Measurements from ENCODE around the gene VCPKMT.

The VCPKMT gene

GRCh38 chr14:50091240-50091913, 25.0 kb downstream of the VCPKMT start:
- no peak for DNase-seq (ENCODE audit: insufficient read length)
- FAIRE-seq: no peak
- TF ChIP-seq POLR2AphosphoS5 (IDR thresholded peaks at IDR 0.05; ENCODE audit: low read depth, low read length) (no peak), POLR2A (IDR thresholded peaks at IDR 0.05; ENCODE audit: low read depth, low read length) (no peak), TAF1 (IDR thresholded peaks at IDR 0.05; ENCODE audit: borderline replicate concordance, low read depth, low read length) (no peak)

- DNase-seq (ENCODE audit: insufficient read length): no peak
- no peak for FAIRE-seq
These were observed 27.2 kb downstream of the VCPKMT start for GRCh38 chr14:50089208-50089607.

GRCh38 chr14:50088731-50089130, 27.6 kb downstream of the VCPKMT start:
- FAIRE-seq (no peak), DNase-seq (ENCODE audit: insufficient read length) (no peak)
- TF ChIP-seq TAF1 (IDR thresholded peaks at IDR 0.05; ENCODE audit: borderline replicate concordance, low read depth, low read length) (no peak), POLR2AphosphoS5 (IDR thresholded peaks at IDR 0.05; ENCODE audit: low read depth, low read length) (no peak), POLR2A (IDR thresholded peaks at IDR 0.05; ENCODE audit: low read depth, low read length) (no peak)

More at GRCh38 chr14:50089208-50089607, 27.2 kb downstream of the VCPKMT start:
- no peak for TF ChIP-seq TAF1 (IDR thresholded peaks at IDR 0.05; ENCODE audit: borderline replicate concordance, low read depth, low read length)
- no peak for TF ChIP-seq POLR2AphosphoS5 (IDR thresholded peaks at IDR 0.05; ENCODE audit: low read depth, low read length)
- no peak for TF ChIP-seq POLR2A (IDR thresholded peaks at IDR 0.05; ENCODE audit: low read depth, low read length)

- DNase-seq (ENCODE audit: insufficient read length): no peak
- FAIRE-seq: no peak
- no peak for TF ChIP-seq POLR2A (IDR thresholded peaks at IDR 0.05; ENCODE audit: low read depth, low read length)
- no peak for TF ChIP-seq TAF1 (IDR thresholded peaks at IDR 0.05; ENCODE audit: borderline replicate concordance, low read depth, low read length)
These were observed 28.3 kb downstream of the VCPKMT start for GRCh38 chr14:50088117-50088515.

- DNase-seq (ENCODE audit: insufficient read length) (no peak), FAIRE-seq (peak; percentile 56)
- TF ChIP-seq POLR2A (IDR thresholded peaks at IDR 0.05; ENCODE audit: low read depth, low read length) (no peak), POLR2AphosphoS5 (IDR thresholded peaks at IDR 0.05; ENCODE audit: low read depth, low read length) (no peak), TAF1 (IDR thresholded peaks at IDR 0.05; ENCODE audit: borderline replicate concordance, low read depth, low read length) (no peak)
These were observed 28.8 kb downstream of the VCPKMT start for GRCh38 chr14:50087341-50088116.

GRCh38 chr14:50086321-50086711, 30.1 kb downstream of the VCPKMT start:
- DNase-seq (ENCODE audit: insufficient read length) (no peak), FAIRE-seq (peak; percentile 48)
- TF ChIP-seq TAF1 (IDR thresholded peaks at IDR 0.05; ENCODE audit: borderline replicate concordance, low read depth, low read length) (no peak), POLR2AphosphoS5 (IDR thresholded peaks at IDR 0.05; ENCODE audit: low read depth, low read length) (no peak), POLR2A (IDR thresholded peaks at IDR 0.05; ENCODE audit: low read depth, low read length) (no peak)

GRCh38 chr14:50085570-50086320, 30.6 kb downstream of the VCPKMT start:
- DNase-seq (ENCODE audit: insufficient read length) (no peak), FAIRE-seq (peak; percentile 90)
- 0 out of 2 replicates have a peak, but pooled peaks have one; percentile 22 for TF ChIP-seq POLR2A (IDR thresholded peaks at IDR 0.05; ENCODE audit: low read depth, low read length)
- 0 out of 2 replicates have a peak, but pooled peaks have one; percentile 34 for TF ChIP-seq TAF1 (IDR thresholded peaks at IDR 0.05; ENCODE audit: borderline replicate concordance, low read depth, low read length)
- no peak for TF ChIP-seq POLR2AphosphoS5 (IDR thresholded peaks at IDR 0.05; ENCODE audit: low read depth, low read length)

GRCh38 chr14:50084666-50085065, 31.7 kb downstream of the VCPKMT start:
- TF ChIP-seq POLR2A (IDR thresholded peaks at IDR 0.05; ENCODE audit: low read depth, low read length) (no peak), POLR2AphosphoS5 (IDR thresholded peaks at IDR 0.05; ENCODE audit: low read depth, low read length) (no peak), TAF1 (IDR thresholded peaks at IDR 0.05; ENCODE audit: borderline replicate concordance, low read depth, low read length) (no peak)
- DNase-seq (ENCODE audit: insufficient read length): no peak
- no peak for FAIRE-seq

GRCh38 chr14:50083467-50084337, 32.7 kb downstream of the VCPKMT start:
- no peak for FAIRE-seq
- DNase-seq (ENCODE audit: insufficient read length): no peak
- TF ChIP-seq TAF1 (IDR thresholded peaks at IDR 0.05; ENCODE audit: borderline replicate concordance, low read depth, low read length) (0 out of 2 replicates have a peak, but pooled peaks have one; percentile 12), POLR2AphosphoS5 (IDR thresholded peaks at IDR 0.05; ENCODE audit: low read depth, low read length) (peak; percentile 76; the same call in 1 of the 2 replicates), POLR2A (IDR thresholded peaks at IDR 0.05; ENCODE audit: low read depth, low read length) (peak; percentile 60)

GRCh38 chr14:50082784-50083466, 33.4 kb downstream of the VCPKMT start:
- TF ChIP-seq TAF1 (IDR thresholded peaks at IDR 0.05; ENCODE audit: borderline replicate concordance, low read depth, low read length) (no peak), POLR2A (IDR thresholded peaks at IDR 0.05; ENCODE audit: low read depth, low read length) (peak; percentile 36; the same call in 1 of the 2 replicates), POLR2AphosphoS5 (IDR thresholded peaks at IDR 0.05; ENCODE audit: low read depth, low read length) (0 out of 2 replicates have a peak, but pooled peaks have one; percentile 10)
- DNase-seq (ENCODE audit: insufficient read length) (no peak), FAIRE-seq (peak; percentile 94)

Data from GM12892 (cell line).